Ovary (tissue), 9 donors: ENCODE results near the gene NOL9. TPM values are rescaled to one million over a fixed set of nuclear protein-coding genes. Genes with fewer than 3 reads are reported as not detected.

Experiments
- DNase-seq, 5 donors: peaks; one replicate each; pipeline ENCODE4 v3.0.0-alpha.2; 2019 to 2020
- H3K27ac ChIP-seq, 2 donors: fragments of 200-600 bp; one replicate each; pipeline versions ENCODE4 v1.5.1 to v1.8.0; 2019 to 2022
- H3K27me3 ChIP-seq: fragments of 200-600 bp; one replicate; pipeline ENCODE4 v1.8.0; 2022
- H3K36me3 ChIP-seq: fragments of 200-600 bp; sonication (generic); one replicate; pipeline ENCODE4 v1.5.1; 2019
- H3K4me1 ChIP-seq: one replicate; pipeline ENCODE4 v1.8.1; 2013; ENCODE audit warnings: mild to moderate bottlenecking, moderate library complexity; ENCODE audit not compliant: insufficient read depth
- H3K4me3 ChIP-seq: fragments of 200-600 bp; sonication (generic); one replicate; pipeline ENCODE4 v1.5.1; 2017
- H3K9me3 ChIP-seq, 2 donors: fragments of 200-600 bp in 1 of 2; sonication (generic) in 1 of 2; one replicate each; pipeline versions ENCODE4 v1.5.1 to v1.8.1; 2013 to 2019; ENCODE audit warnings: mild to moderate bottlenecking in 1 of 2, moderate library complexity in 1 of 2
- EP300 ChIP-seq: sonication (generic); formaldehyde crosslinking; IDR thresholded peaks from one replicate; pipeline ENCODE4 v1.6.1; 2017; ENCODE audit warnings: antibody characterized with exemption
- POLR2A ChIP-seq: fragments of 450-650 bp; IDR thresholded peaks from one replicate; pipeline ENCODE4 v1.6.1; 2017; ENCODE audit warnings: antibody characterized with exemption, mild to moderate bottlenecking, moderate library complexity
- WGBS, 3 donors: extraction: QIAGEN DNeasy Blood & Tissue Kit in 1 of 3; methylation state at CpG; one replicate each; pipeline versions ENCODE4 v1.1.5 to v1.1.7; 2013 to 2017; 5-methylcytosine and 5-hydroxymethylcytosine counted together
- intact Hi-C, 4 donors: fragments of 100-400 bp; cut with DNase I; formaldehyde crosslinking; loops; one replicate each; pipeline versions ENCODE4 v1.11.0 to v1.15.1; 2022 to 2023
- polyA plus RNA-seq, 2 donors: library from polyadenylated mRNA; stranded (reverse); fragments of 200-250 nt in 1 of 2; fragments of 350-450 nt in 1 of 2; fragmentation: Illumina TruSeq in 1 of 2; extraction: RNeasy Lipid Tissue Mini Kit (QIAGEN cat#74804) in 1 of 2; gene quantifications; one replicate each; pipeline ENCODE4 v1.2.3, GENCODE V29; 2013 to 2014
- total RNA-seq, 7 donors: library from RNA; depleted of rRNA in 2 of 7; stranded (reverse); fragments of >200 nt in 2 of 7; fragmentation: NEBNext Ultra II Directional in 3 of 7; extraction: Animal tissue kit (Norgen Biotek cat#: 25700) in 3 of 7; gene quantifications; one replicate each; pipeline versions ENCODE4 v1.1.0 to v1.2.4, GENCODE V29; 2016 to 2023
- TF ChIP-seq, protein P1 (sequence below), 3 donors: fragments of 450-650 bp in 2 of 3; fragments of 200-600 bp in 1 of 3; IDR thresholded peaks; one replicate each; pipeline versions ENCODE4 v1.5.1 to v1.8.0; 2016 to 2022; ENCODE audit warnings: antibody characterized with exemption in 3 of 3, mild to moderate bottlenecking in 1 of 3
- donor health status: DM: no; HTN: no; CAD: no; lungs with moderate emphysema.
- donor health status: DM: no; HTN: no; CAD: no.
- donor health status: Bipolar disorder and iron deficiency.
- donor health status: DM: yes; HTN: yes; CAD: no.
- donor health status: DM: no; HTN: no; CAD: no.
- donor health status: DM: yes; HTN: yes; CAD: no.

The NOL9 gene
- total and polyA plus RNA-seq, 9 donors = 7.2 to 38.9 (median 25.8) TPM

- Histone ChIP-seq H3K4me3 (no peak overlapping the region), H3K36me3 (no peaks in the 10 kb centered on the region), H3K27me3 (no peaks in the 10 kb centered on the region), H3K4me1 (peaks cover 20% of the 10 kb centered on the region), H3K27ac (no peak overlapping the region), H3K9me3 (no peaks in the 10 kb centered on the region)
- TF ChIP-seq EP300 (no peak), POLR2A (no peak)
- TF ChIP-seq, protein P1, sequence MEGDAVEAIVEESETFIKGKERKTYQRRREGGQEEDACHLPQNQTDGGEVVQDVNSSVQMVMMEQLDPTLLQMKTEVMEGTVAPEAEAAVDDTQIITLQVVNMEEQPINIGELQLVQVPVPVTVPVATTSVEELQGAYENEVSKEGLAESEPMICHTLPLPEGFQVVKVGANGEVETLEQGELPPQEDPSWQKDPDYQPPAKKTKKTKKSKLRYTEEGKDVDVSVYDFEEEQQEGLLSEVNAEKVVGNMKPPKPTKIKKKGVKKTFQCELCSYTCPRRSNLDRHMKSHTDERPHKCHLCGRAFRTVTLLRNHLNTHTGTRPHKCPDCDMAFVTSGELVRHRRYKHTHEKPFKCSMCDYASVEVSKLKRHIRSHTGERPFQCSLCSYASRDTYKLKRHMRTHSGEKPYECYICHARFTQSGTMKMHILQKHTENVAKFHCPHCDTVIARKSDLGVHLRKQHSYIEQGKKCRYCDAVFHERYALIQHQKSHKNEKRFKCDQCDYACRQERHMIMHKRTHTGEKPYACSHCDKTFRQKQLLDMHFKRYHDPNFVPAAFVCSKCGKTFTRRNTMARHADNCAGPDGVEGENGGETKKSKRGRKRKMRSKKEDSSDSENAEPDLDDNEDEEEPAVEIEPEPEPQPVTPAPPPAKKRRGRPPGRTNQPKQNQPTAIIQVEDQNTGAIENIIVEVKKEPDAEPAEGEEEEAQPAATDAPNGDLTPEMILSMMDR (IDR thresholded peaks at IDR 0.05) = no peak
- 85 to 90% (median 89%) methylated on average over 25 to 31 of the region's 31 CpGs for WGBS, 3 donors
- no peak for DNase-seq
- intact Hi-C loops = no loop called here
Measured at GRCh38 chr1:6505367-6506209, 48.7 kb downstream of the NOL9 start.

- DNase-seq = no peak
- Histone ChIP-seq H3K36me3 (no peaks in the 10 kb centered on the region), H3K9me3 (no peaks in the 10 kb centered on the region), H3K27ac (no peak overlapping the region), H3K4me3 (no peak overlapping the region), H3K4me1 (peaks cover 20% of the 10 kb centered on the region), H3K27me3 (no peaks in the 10 kb centered on the region)
- intact Hi-C loops = no loop called here
- TF ChIP-seq, protein P1 (IDR thresholded peaks at IDR 0.05) = no peak
- no peak for TF ChIP-seq POLR2A
- TF ChIP-seq EP300 = no peak
- 91 to 94% (median 92%) methylated on average over 15 of the region's 15 CpGs for WGBS, 3 donors
Measured at GRCh38 chr1:6504887-6505286, 49.4 kb downstream of the NOL9 start.

GRCh38 chr1:6503884-6504602, 50.3 kb downstream of the NOL9 start:
- no peaks in the 10 kb centered on the region for H3K27me3 ChIP-seq
- TF ChIP-seq, protein P1 (IDR thresholded peaks at IDR 0.05) = no peak
- TF ChIP-seq EP300 = no peak
- TF ChIP-seq POLR2A = no peak
- no peak overlapping the region for H3K4me3 ChIP-seq
- intact Hi-C loops = no loop called here
- H3K27ac ChIP-seq = no peak overlapping the region
- peaks cover 17% of the 10 kb centered on the region for H3K4me1 ChIP-seq
- whole genome bisulfite sequencing, 3 donors = 83 to 84% (median 84%) methylated on average over 20 of the region's 20 CpGs
- DNase-seq = no peak
- H3K9me3 ChIP-seq = no peaks in the 10 kb centered on the region
- H3K36me3 ChIP-seq = no peaks in the 10 kb centered on the region

DNA sequence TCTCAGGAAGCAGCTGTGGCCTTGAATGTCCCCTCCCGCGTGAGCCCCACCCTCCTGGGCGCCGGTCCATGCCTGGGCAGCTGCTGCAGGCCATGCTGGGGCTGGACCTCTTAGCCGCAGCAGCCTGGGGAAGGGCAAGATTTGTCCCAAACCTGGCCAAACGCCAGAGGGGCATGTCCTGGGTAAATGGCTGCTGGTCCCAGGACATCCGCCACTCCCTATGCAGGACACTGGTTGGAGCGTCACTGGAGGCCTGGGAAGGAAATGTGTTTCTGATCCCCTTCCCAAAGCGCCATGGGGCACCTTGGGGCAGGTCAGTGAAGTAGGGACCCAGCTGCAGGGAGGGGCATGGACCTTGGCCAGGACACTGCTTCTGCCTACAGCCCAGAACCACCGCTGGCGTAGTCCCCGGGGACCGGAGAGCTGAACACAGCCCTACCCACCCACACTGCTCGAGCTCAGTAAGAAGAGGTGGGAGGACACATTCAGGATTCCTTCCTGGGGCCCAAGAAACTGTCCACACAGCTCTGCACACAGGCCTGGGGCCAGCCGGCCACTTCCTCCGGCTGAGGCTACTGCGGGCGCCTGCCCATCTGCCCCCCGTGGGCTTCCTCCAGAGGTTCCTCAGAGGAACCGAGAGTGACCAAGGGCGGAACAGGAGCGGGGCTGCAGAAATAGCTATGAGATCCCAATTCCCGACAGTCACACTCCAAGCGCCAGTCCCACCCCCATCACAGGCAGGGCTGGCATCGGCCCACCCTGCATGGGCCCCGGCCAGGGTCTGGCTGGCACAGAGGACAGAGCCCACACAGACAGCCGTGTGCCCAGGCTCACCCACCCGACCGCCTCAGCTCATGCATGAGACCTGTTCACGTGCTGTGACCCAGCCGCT, 52.1 kb downstream of the NOL9 start:
- H3K36me3 ChIP-seq = no peaks in the 10 kb centered on the region
- TF ChIP-seq EP300 (no peak), POLR2A (no peak)
- TF ChIP-seq, protein P1 (IDR thresholded peaks at IDR 0.05) = no peak
- no peaks in the 10 kb centered on the region for H3K27me3 ChIP-seq
- DNase-seq = peak; percentile 72 to 87 (median 81)
- no peaks in the 10 kb centered on the region for H3K9me3 ChIP-seq
- peaks cover 17% of the 10 kb centered on the region for H3K4me1 ChIP-seq
- intact Hi-C loops = no loop called here
- WGBS, 3 donors = 45 to 46% (median 46%) methylated on average over 30 to 31 of the region's 31 CpGs
- H3K27ac ChIP-seq = no peak overlapping the region
- no peak overlapping the region for H3K4me3 ChIP-seq
